Measurements from ENCODE around the gene UQCC3. TPM values are rescaled to one million over a fixed set of nuclear protein-coding genes. Genes with fewer than 3 reads are reported as not detected.

The UQCC3 gene
- total RNA-seq, 4 donors from 2014 or later, result 6.3 to 7.5 (median 7.1) TPM

GRCh38 chr11:62654297-62654696 is 17.2 kb upstream of the UQCC3 start:
- TF ChIP-seq POLR2AphosphoS5 (IDR thresholded peaks at IDR 0.05) (no peak), POLR2A (IDR thresholded peaks at IDR 0.05; ENCODE audit: low read depth) (no peak), EP300 (IDR thresholded peaks at IDR 0.05) (no peak)
- TF ChIP-seq, protein P1, sequence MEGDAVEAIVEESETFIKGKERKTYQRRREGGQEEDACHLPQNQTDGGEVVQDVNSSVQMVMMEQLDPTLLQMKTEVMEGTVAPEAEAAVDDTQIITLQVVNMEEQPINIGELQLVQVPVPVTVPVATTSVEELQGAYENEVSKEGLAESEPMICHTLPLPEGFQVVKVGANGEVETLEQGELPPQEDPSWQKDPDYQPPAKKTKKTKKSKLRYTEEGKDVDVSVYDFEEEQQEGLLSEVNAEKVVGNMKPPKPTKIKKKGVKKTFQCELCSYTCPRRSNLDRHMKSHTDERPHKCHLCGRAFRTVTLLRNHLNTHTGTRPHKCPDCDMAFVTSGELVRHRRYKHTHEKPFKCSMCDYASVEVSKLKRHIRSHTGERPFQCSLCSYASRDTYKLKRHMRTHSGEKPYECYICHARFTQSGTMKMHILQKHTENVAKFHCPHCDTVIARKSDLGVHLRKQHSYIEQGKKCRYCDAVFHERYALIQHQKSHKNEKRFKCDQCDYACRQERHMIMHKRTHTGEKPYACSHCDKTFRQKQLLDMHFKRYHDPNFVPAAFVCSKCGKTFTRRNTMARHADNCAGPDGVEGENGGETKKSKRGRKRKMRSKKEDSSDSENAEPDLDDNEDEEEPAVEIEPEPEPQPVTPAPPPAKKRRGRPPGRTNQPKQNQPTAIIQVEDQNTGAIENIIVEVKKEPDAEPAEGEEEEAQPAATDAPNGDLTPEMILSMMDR (IDR thresholded peaks at IDR 0.05), result no peak
- intact Hi-C loops (cut with DNase I), result no loop called here
- peaks cover 6 to 9% (median 8%) of the 10 kb centered on the region in 4 donors for H3K36me3 ChIP-seq
- DNase-seq (ENCODE audit: extremely low spot score), result no peak
- no peak overlapping the region for H3K4me3 ChIP-seq
- peaks cover 15 to 30% (median 20%) of the 10 kb centered on the region in 4 donors for H3K4me1 ChIP-seq
- WGBS, result 89% methylated on average over 9 of the region's 11 CpGs
- H3K27ac ChIP-seq (replicated peaks in 1 of 4), result no peak overlapping the region
- no peaks in the 10 kb centered on the region for H3K27me3 ChIP-seq
- no peaks in the 10 kb centered on the region for H3K9me3 ChIP-seq

DNA sequence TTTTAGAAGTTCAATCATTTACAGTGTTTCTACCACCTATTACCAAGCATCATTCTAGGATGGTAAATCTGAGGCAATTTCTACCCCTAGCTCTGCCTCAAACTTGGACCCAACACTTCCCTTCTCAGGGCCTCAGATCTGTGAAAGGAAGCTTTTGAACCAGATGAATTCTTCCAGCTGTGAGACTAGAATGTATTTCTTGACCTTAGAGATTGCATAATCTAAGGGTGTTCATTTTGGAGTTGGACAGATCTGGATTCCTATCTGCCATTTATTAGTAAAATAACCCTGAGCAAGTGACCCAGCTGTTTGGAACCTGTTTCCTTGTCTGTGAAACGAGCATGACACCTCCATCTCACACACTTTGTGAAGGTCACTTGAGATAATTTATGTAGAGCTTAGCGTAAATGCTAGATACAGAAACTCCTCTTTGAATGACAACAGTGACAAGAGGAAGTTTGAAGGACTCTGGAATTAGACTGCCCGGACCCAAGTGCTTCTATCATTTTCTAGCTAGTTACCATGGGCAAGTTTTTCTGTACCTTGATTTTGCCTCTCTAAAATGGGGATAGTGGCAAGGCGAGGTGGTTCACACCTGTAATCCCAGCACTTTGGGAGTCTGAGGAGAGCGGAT is 14.6 kb upstream of the UQCC3 start:
- Histone ChIP-seq H3K27me3 (no peaks in the 10 kb centered on the region), H3K27ac (replicated peaks in 1 of 4) (no peak overlapping the region), H3K4me3 (no peak overlapping the region), H3K36me3 (peaks cover 0 to 4% (median 2%) of the 10 kb centered on the region in 4 donors), H3K4me1 (peaks cover 7 to 16% (median 8%) of the 10 kb centered on the region in 4 donors), H3K9me3 (no peaks in the 10 kb centered on the region)
- whole genome bisulfite sequencing, result 63% methylated on average over 5 of the region's 5 CpGs
- no peak for DNase-seq (ENCODE audit: extremely low spot score)
- intact Hi-C loops (cut with DNase I), result no loop called here
- TF ChIP-seq, protein P1 (IDR thresholded peaks at IDR 0.05), result no peak
- TF ChIP-seq EP300 (IDR thresholded peaks at IDR 0.05), result no peak
- no peak for TF ChIP-seq POLR2A (IDR thresholded peaks at IDR 0.05; ENCODE audit: low read depth)
- TF ChIP-seq POLR2AphosphoS5 (IDR thresholded peaks at IDR 0.05), result no peak

DNA sequence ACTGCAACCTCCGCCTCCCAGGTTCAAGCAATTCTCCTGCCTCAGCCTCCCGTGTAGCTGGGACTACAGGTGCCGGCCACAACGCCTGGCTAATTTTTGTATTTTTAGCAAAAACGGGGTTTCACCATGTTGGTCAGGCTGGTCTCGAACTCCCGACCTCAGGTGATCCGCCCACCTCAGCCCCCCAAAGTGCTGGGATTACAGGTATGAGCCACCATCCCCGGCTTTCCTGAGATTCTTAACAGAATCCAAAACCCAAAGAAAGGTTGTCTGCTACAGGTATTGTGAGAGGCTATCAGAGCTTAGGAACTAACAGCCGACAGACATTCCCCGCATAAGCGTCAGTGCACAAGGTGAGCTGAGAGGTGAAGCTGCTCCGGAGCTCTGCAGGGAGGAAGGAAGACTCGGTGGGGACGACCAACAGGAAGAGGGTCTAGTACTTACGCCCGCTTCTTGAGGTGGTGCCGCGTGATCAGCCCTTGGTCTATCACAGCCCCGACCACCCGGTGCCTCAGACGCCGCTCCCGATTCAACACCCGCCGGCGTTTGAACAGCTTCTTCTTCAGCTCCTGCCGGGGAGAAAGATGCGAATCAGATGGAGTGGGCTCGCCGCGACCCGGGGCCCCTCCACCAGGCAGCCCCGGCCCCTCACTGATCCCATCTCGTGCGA is 6.9 kb upstream of the UQCC3 start:
- peaks cover 7 to 32% (median 24%) of the 10 kb centered on the region in 4 donors for H3K36me3 ChIP-seq
- TF ChIP-seq POLR2A (IDR thresholded peaks at IDR 0.05; ENCODE audit: low read depth), result no peak
- no peak for TF ChIP-seq EP300 (IDR thresholded peaks at IDR 0.05)
- TF ChIP-seq, protein P1 (IDR thresholded peaks at IDR 0.05), result no peak
- no peak for TF ChIP-seq POLR2AphosphoS5 (IDR thresholded peaks at IDR 0.05)
- 5% methylated on average over 23 of the region's 36 CpGs for WGBS
- H3K27me3 ChIP-seq, result no peaks in the 10 kb centered on the region
- H3K27ac ChIP-seq (replicated peaks in 1 of 4), result peak overlapping the region; percentile 91 to 97 (median 92)
- H3K4me3 ChIP-seq, result peak overlapping the region; percentile 71 to 83 (median 82)
- no peak for DNase-seq (ENCODE audit: extremely low spot score)
- intact Hi-C loops (cut with DNase I), result no loop called here
- peaks cover 30 to 50% (median 43%) of the 10 kb centered on the region in 4 donors for H3K4me1 ChIP-seq
- no peaks in the 10 kb centered on the region for H3K9me3 ChIP-seq

DNA sequence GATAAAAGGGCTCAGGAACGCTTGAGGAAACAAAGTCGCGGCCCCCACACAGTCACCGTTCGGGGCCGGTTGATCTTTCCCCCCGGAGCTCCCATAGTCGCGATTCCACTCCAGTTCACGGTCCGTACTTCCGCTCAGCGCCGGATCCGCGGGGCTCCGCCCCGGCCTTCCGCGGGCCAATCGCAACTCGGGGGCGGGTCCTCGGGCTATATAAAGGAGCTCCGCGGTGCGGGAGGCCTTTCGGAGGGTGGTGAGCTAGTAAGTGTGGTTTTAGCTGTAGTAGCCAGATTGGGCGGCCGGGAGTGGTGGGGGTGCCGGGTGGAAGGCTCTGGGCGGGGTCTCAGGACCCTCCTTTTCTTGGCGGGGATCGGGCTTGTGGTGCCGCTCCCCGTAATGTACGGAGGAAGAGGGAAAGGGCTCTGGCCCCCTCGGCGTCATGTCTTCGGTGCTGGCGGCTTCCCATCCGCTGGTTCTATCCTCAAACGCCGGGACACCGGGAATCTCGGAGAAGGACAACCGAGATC is 6.3 kb upstream of the UQCC3 start, which contains the start of the genes C11orf98 and CSKMT:
Gene C11orf98 (minus strand): TSS at position 136 of the 524 bp plus-strand sequence. CDS start 41 bp downstream, at position 95.
Gene CSKMT (plus strand): TSS at position 238 of the 524 bp plus-strand sequence. CDS start 568 bp downstream, outside the sequence.
- peak within 1 kb of the TSS; percentile 71 to 83 (median 82) for H3K4me3 ChIP-seq
- intact Hi-C loops (cut with DNase I), result no loop called here
- WGBS, result 2% methylated on average over 9 of the region's 47 CpGs
- peak; percentile 99 for DNase-seq (ENCODE audit: extremely low spot score)
- H3K36me3 ChIP-seq, result peaks cover 7 to 32% (median 24%) of the 10 kb centered on the region in 4 donors
- no peaks in the 10 kb centered on the region for H3K27me3 ChIP-seq
- peak within 1 kb of the TSS; percentile 91 to 97 (median 92) for H3K27ac ChIP-seq (replicated peaks in 1 of 4)
- H3K4me1 ChIP-seq, result peaks cover 31 to 56% (median 46%) of the 10 kb centered on the region in 4 donors
- H3K9me3 ChIP-seq, result no peaks in the 10 kb centered on the region
- peak; percentile 96 to 100 for TF ChIP-seq POLR2AphosphoS5 (IDR thresholded peaks at IDR 0.05)
- peak; percentile 99 for TF ChIP-seq POLR2A (IDR thresholded peaks at IDR 0.05; ENCODE audit: low read depth)
- TF ChIP-seq, protein P1 (IDR thresholded peaks at IDR 0.05), result no peak
- TF ChIP-seq EP300 (IDR thresholded peaks at IDR 0.05), result no peak
